RWPE1 (cell line): Measurements from ENCODE around the gene PHLPP1.

ENCODE experiments used
- CTCF ChIA-PET: fragments of 350-600 bp; sonication (Branson Sonifier 250); formaldehyde crosslinking; extraction: SDS; loops from one replicate; lab custom pipeline; 2021; lab: Yijun Ruan, JAX
- POLR2A ChIA-PET: fragments of 400-600 bp; formaldehyde crosslinking; extraction: SDS; loops from one replicate; lab custom pipeline; 2020; ENCODE audit warnings: antibody characterized with exemption; ENCODE audit not compliant: low non-redundant PET; lab: Yijun Ruan, JAX
- DNase-seq: peaks from one replicate; pipeline ENCODE4 v3.0.0; 2012; ENCODE audit warnings: low spot score
- H3K27ac ChIP-seq: fragments of 450-650 bp; 2 replicates; pipeline ENCODE4 v1.5.1; 2017
- TF ChIP-seq, protein P1 (sequence below): fragments of 450-650 bp; conservative IDR thresholded peaks from 2 replicates; pipeline ENCODE4 v1.5.1; 2017; ENCODE audit warnings: low read depth, mild to moderate bottlenecking

PHLPP1 gene

GRCh38 chr18:62937065-62937464, 221.7 kb downstream of the PHLPP1 start:
- no peak for DNase-seq
- ChIA-PET CTCF (no interaction called here), POLR2A (no interaction called here)
- TF ChIP-seq, protein P1, sequence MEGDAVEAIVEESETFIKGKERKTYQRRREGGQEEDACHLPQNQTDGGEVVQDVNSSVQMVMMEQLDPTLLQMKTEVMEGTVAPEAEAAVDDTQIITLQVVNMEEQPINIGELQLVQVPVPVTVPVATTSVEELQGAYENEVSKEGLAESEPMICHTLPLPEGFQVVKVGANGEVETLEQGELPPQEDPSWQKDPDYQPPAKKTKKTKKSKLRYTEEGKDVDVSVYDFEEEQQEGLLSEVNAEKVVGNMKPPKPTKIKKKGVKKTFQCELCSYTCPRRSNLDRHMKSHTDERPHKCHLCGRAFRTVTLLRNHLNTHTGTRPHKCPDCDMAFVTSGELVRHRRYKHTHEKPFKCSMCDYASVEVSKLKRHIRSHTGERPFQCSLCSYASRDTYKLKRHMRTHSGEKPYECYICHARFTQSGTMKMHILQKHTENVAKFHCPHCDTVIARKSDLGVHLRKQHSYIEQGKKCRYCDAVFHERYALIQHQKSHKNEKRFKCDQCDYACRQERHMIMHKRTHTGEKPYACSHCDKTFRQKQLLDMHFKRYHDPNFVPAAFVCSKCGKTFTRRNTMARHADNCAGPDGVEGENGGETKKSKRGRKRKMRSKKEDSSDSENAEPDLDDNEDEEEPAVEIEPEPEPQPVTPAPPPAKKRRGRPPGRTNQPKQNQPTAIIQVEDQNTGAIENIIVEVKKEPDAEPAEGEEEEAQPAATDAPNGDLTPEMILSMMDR = no peak
- H3K27ac ChIP-seq = no peak overlapping the region

DNA sequence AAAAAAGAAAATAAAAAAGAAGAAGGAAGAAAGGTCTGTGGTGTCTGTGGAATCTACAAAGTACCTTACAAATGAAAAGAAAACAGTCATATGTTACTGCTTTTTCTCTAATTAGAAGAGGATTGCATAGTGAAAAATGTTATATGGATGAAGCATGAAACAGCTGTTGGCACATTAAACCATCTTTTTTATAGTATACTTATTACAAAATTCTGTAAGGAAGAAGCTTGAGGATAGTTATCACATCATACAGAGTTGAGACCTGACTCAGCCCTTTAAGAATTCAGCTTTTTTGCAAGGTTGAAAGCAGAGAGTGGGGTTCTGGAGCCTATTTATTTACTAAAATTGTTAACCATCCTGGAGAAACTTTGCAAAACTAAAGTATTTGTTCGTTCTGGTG, 222.7 kb downstream of the PHLPP1 start:
- ChIA-PET POLR2A (no interaction called here), CTCF (interaction anchor here (0.7 kb wide), 1 partner anchor 503 kb away, joined by 3 read pairs; no protein-coding TSS in a partner anchor)
- TF ChIP-seq, protein P1 = no peak
- H3K27ac ChIP-seq = no peak overlapping the region
- DNase-seq = no peak

DNA sequence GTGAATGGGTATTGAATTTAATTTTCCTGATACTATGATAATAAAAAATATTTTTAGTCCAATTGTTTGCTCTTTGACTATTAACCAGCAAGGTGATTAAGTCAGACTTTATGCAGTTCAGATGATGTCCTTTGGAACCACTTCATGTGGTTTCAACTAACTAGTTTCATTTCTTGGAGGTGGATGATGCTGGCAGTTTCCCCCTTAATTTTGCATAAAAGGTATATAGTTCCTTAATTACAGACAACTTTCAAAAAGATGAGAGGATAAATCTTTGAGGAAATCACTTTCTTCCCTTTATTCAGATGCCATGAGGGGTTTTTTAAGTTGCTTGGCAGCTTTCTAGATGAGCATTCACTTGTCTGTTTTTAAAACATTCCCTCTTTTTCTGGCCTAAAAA, 223.1 kb downstream of the PHLPP1 start:
- no peak overlapping the region for H3K27ac ChIP-seq
- ChIA-PET CTCF (interaction anchor here (0.7 kb wide), 1 partner anchor 503 kb away, joined by 3 read pairs; no protein-coding TSS in a partner anchor), POLR2A (no interaction called here)
- DNase-seq = no peak
- TF ChIP-seq, protein P1 = no peak

- POLR2A ChIA-PET = no interaction called here
- CTCF ChIA-PET = no interaction called here
Observed at GRCh38 chr18:62939433-62939832, 224.1 kb downstream of the PHLPP1 start.

DNA sequence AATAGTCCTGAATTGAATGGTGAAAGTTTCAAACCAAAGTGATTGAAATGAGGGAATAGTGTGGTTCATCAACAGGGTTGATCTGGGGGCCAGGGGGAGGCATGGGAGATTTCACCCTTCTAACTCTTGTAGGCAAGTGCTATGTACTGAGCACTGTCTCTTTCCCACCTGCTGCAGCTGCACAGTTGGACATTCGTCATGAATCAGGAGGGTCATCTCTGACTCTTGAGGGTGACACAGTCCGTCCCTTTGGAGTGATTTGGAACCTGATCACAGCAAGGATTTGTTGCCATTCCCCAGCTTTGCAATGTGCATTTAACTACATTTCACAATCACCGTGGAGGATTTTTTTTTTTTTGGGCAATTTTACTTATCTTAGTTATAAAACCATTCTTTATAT, 224.6 kb downstream of the PHLPP1 start:
- POLR2A ChIA-PET = no interaction called here
- H3K27ac ChIP-seq = no peak overlapping the region
- TF ChIP-seq, protein P1 = no peak
- CTCF ChIA-PET = no interaction called here
- no peak for DNase-seq

More at GRCh38 chr18:62939433-62939832, 224.1 kb downstream of the PHLPP1 start:
- no peak overlapping the region for H3K27ac ChIP-seq
- DNase-seq = no peak
- TF ChIP-seq, protein P1 = no peak

DNA sequence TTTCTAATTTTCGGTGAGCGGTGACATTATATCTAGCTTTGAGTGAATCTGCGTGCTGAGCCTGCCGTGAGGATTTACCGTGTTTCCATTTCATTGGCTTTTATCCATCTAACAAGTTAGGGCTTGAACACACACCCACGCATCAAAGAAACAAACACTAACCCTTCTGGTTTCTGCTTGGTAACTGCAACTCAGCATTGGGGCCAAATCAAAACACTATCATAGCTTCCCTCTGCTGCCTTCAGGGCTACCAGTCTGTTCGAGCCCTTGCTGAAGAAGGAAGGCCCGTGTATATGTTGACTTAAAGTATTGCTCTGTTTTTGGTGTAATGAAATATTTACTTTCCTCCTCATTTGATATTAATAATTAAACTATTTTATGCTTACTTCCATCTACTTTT, 227.2 kb downstream of the PHLPP1 start:
- no peak overlapping the region for H3K27ac ChIP-seq
- ChIA-PET CTCF (interaction anchor here (1.0 kb wide), 1 partner anchor 228 kb away, joined by 4 read pairs; the partner anchor contains the start of gene PHLPP1), POLR2A (no interaction called here)
- TF ChIP-seq, protein P1 = no peak
- peak; percentile 39 for DNase-seq
